ENCODE results near the gene NECTIN3.

DNA sequence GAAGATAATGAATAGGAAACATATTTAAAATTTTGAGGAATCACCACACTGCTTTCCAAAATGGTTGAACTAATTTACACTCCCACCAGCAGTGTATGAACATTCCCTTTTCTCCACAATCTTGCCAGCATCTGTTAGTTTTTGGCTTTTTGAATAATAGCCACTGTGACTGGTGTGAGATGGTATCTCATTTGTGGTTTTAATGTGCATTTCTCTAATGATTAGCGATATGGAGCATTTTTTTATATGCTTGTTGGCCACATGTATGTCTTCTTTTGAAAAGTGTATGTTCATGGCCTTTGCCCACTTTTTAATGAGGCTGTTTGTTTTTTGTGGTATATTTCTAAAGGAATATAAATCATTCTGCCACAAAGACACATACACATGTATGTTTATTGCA is 166.3 kb downstream of the NECTIN3 start:
- TF ChIP-seq ZBTB44 (tag by site-specific recombination; IDR thresholded peaks at IDR 0.05) (no peak), ZNF274 (IDR thresholded peaks at IDR 0.05; ENCODE audit: low read length) (no peak), ZNF274 (tag by site-specific recombination; IDR thresholded peaks at IDR 0.05; ENCODE audit: borderline replicate concordance) (no peak), CTCF (tag by site-specific recombination; IDR thresholded peaks at IDR 0.05) (no peak), ZNF510 (tag by site-specific recombination; IDR thresholded peaks at IDR 0.05; ENCODE audit: insufficient replicate concordance) (no peak), ZNF677 (tag by site-specific recombination; IDR thresholded peaks at IDR 0.05) (no peak), ZBTB6 (tag by site-specific recombination; IDR thresholded peaks at IDR 0.05) (no peak), ZBTB26 (tag by site-specific recombination; optimal IDR thresholded peaks at IDR 0.05) (no peak), ZIC2 (tag by site-specific recombination; IDR thresholded peaks at IDR 0.05) (no peak), ZEB2 (tag by site-specific recombination; IDR thresholded peaks at IDR 0.05) (no peak), PRDM10 (tag by site-specific recombination; IDR thresholded peaks at IDR 0.05) (no peak)
- TF ChIP-seq, protein P1, sequence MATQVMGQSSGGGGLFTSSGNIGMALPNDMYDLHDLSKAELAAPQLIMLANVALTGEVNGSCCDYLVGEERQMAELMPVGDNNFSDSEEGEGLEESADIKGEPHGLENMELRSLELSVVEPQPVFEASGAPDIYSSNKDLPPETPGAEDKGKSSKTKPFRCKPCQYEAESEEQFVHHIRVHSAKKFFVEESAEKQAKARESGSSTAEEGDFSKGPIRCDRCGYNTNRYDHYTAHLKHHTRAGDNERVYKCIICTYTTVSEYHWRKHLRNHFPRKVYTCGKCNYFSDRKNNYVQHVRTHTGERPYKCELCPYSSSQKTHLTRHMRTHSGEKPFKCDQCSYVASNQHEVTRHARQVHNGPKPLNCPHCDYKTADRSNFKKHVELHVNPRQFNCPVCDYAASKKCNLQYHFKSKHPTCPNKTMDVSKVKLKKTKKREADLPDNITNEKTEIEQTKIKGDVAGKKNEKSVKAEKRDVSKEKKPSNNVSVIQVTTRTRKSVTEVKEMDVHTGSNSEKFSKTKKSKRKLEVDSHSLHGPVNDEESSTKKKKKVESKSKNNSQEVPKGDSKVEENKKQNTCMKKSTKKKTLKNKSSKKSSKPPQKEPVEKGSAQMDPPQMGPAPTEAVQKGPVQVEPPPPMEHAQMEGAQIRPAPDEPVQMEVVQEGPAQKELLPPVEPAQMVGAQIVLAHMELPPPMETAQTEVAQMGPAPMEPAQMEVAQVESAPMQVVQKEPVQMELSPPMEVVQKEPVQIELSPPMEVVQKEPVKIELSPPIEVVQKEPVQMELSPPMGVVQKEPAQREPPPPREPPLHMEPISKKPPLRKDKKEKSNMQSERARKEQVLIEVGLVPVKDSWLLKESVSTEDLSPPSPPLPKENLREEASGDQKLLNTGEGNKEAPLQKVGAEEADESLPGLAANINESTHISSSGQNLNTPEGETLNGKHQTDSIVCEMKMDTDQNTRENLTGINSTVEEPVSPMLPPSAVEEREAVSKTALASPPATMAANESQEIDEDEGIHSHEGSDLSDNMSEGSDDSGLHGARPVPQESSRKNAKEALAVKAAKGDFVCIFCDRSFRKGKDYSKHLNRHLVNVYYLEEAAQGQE (tag by site-specific recombination; IDR thresholded peaks at IDR 0.05) = no peak

Measured in HEK293 (cell line).